ENCODE measurements around the gene SERPINA12. TPM values are rescaled to one million over a fixed set of nuclear protein-coding genes. Genes with fewer than 3 reads are reported as not detected.

Gene SERPINA12
- total RNA-seq, 1 donor: not detected

DNA sequence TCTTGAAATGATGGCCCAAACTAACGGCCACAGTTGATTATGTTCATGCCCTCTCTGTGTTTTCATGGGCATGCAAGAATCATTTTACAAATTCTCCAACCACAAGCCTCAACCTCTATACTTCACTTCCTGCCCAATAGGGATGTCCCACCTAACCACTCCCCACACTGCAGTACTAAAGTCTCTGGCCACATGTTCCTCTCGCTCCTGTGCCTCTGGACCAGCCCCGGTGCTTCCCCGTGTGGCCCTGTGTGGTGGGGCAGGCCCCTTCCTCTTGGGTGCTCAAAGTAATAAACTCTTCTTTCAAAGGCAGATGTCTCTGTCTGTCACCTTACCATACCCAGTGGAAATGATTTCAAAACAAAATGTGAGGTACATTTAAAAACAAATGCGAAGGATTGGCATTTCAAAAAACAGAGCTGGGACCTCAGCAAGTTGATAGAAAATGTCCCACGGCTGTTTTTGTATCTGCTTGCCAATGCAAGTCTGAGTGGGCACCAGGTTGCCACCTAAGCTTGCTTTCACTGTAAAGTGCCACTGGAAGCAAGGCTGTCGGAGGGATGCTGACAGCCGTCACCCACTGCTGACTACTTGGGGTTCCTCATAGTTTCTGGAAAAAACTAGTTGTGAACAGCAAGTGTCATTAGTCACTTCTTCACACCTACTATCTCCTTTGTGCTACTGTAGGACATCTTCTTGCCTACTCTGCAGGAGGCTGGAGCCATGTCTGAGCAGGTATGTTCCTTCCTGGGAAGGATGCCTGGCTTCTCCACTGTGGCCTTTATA is 48.4 kb downstream of the SERPINA12 start:
- H3K79me2 ChIP-seq (ENCODE audit: insufficient read depth, low read length): no peaks in the 10 kb centered on the region
- no peak overlapping the region for H3K4me2 ChIP-seq (ENCODE audit: insufficient read depth, low read length)
- peaks cover 7% of the 10 kb centered on the region for H3K4me1 ChIP-seq (ENCODE audit: insufficient read depth, low read length)
- H3K36me3 ChIP-seq (ENCODE audit: insufficient read depth, low read length): no peaks in the 10 kb centered on the region
- H3K27ac ChIP-seq (ENCODE audit: low read depth, low read length): no peak overlapping the region
- no peak overlapping the region for H2AFZ ChIP-seq (ENCODE audit: low read length)
- peaks cover 6% of the 10 kb centered on the region for H3K9me3 ChIP-seq (ENCODE audit: low read depth, low read length)
- no peak overlapping the region for H3K4me3 ChIP-seq (ENCODE audit: insufficient read depth, low read length)
- no peaks in the 10 kb centered on the region for H3K27me3 ChIP-seq (ENCODE audit: insufficient read depth, low read length)
- TF ChIP-seq, protein P1, sequence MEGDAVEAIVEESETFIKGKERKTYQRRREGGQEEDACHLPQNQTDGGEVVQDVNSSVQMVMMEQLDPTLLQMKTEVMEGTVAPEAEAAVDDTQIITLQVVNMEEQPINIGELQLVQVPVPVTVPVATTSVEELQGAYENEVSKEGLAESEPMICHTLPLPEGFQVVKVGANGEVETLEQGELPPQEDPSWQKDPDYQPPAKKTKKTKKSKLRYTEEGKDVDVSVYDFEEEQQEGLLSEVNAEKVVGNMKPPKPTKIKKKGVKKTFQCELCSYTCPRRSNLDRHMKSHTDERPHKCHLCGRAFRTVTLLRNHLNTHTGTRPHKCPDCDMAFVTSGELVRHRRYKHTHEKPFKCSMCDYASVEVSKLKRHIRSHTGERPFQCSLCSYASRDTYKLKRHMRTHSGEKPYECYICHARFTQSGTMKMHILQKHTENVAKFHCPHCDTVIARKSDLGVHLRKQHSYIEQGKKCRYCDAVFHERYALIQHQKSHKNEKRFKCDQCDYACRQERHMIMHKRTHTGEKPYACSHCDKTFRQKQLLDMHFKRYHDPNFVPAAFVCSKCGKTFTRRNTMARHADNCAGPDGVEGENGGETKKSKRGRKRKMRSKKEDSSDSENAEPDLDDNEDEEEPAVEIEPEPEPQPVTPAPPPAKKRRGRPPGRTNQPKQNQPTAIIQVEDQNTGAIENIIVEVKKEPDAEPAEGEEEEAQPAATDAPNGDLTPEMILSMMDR (IDR thresholded peaks at IDR 0.05; ENCODE audit: extremely low read depth, low read depth, low read length): no peak
- peak; percentile 47 for DNase-seq (ENCODE audit: insufficient read length, low spot score, missing footprints)
- H4K20me1 ChIP-seq (ENCODE audit: insufficient read depth, low read length): no peaks in the 10 kb centered on the region

DNA sequence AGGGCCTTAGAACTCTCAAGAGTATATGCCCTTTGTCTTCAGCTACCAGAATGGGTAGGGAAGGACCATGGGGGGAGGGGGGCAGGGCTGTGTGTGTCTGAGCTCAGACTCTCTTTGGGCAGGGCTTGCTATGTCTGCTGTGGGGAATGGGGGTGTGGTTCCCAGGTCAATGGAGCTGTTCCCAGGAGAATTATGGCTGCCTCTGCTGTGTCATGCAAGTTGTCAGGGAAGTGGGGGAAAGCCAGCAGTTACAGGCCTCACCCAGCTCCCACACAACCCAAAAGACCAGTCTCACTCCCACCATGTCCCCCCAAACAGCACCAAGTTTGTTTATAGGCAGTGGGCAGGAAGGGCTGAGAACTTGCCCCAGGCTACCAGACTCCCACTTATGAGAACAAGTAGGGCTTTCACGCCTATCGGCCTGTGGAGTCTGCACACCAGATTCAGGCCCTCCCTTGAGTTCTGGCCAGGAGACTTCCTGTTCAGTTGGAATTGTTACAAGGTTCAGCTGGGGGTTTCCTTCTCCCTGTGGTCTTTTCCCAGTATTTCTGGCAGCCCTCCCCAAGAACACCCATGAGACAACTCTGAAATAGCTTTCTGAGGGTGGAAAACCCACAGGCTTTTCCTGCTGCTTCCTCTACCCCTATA is 50.6 kb downstream of the SERPINA12 start:
- Histone ChIP-seq H3K9me3 (ENCODE audit: low read depth, low read length) (no peaks in the 10 kb centered on the region), H4K20me1 (ENCODE audit: insufficient read depth, low read length) (no peaks in the 10 kb centered on the region), H3K27ac (ENCODE audit: low read depth, low read length) (no peak overlapping the region), H3K27me3 (ENCODE audit: insufficient read depth, low read length) (no peaks in the 10 kb centered on the region), H3K4me3 (ENCODE audit: insufficient read depth, low read length) (no peak overlapping the region), H3K4me2 (ENCODE audit: insufficient read depth, low read length) (no peak overlapping the region), H3K36me3 (ENCODE audit: insufficient read depth, low read length) (no peaks in the 10 kb centered on the region), H3K4me1 (ENCODE audit: insufficient read depth, low read length) (peaks cover 5% of the 10 kb centered on the region), H3K79me2 (ENCODE audit: insufficient read depth, low read length) (no peaks in the 10 kb centered on the region), H2AFZ (ENCODE audit: low read length) (peak overlapping the region; percentile 27)
- TF ChIP-seq, protein P1 (IDR thresholded peaks at IDR 0.05; ENCODE audit: extremely low read depth, low read depth, low read length): no peak
- DNase-seq (ENCODE audit: insufficient read length, low spot score, missing footprints): peak; percentile 54

DNA sequence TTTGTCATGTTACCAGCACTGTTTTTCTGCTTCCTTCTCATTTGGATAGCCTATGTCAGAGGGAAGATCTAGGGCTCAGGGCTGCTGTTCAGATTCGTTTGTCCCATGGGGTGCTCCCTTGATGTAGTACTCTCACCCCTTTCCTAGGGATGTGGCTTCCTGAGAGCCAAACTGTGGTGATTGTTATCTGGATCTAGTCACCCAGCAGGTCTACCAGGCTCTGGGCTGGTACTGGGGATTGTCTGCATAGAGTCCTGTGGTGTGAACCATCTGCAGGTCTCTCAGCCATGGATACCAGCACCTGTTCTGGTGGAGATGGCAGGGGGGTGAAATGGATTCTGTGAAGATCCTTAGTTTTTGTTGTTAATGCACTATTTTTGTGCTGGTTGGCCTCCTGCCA is 51.2 kb downstream of the SERPINA12 start:
- Histone ChIP-seq H2AFZ (ENCODE audit: low read length) (no peak overlapping the region), H3K27ac (ENCODE audit: low read depth, low read length) (no peak overlapping the region), H3K4me2 (ENCODE audit: insufficient read depth, low read length) (no peak overlapping the region), H3K9me3 (ENCODE audit: low read depth, low read length) (no peaks in the 10 kb centered on the region), H3K36me3 (ENCODE audit: insufficient read depth, low read length) (no peaks in the 10 kb centered on the region), H3K27me3 (ENCODE audit: insufficient read depth, low read length) (no peaks in the 10 kb centered on the region), H3K79me2 (ENCODE audit: insufficient read depth, low read length) (no peaks in the 10 kb centered on the region), H4K20me1 (ENCODE audit: insufficient read depth, low read length) (no peaks in the 10 kb centered on the region), H3K4me3 (ENCODE audit: insufficient read depth, low read length) (no peak overlapping the region), H3K4me1 (ENCODE audit: insufficient read depth, low read length) (peaks cover 5% of the 10 kb centered on the region)
- TF ChIP-seq, protein P1 (IDR thresholded peaks at IDR 0.05; ENCODE audit: extremely low read depth, low read depth, low read length): no peak
- DNase-seq (ENCODE audit: insufficient read length, low spot score, missing footprints): no peak

DNA sequence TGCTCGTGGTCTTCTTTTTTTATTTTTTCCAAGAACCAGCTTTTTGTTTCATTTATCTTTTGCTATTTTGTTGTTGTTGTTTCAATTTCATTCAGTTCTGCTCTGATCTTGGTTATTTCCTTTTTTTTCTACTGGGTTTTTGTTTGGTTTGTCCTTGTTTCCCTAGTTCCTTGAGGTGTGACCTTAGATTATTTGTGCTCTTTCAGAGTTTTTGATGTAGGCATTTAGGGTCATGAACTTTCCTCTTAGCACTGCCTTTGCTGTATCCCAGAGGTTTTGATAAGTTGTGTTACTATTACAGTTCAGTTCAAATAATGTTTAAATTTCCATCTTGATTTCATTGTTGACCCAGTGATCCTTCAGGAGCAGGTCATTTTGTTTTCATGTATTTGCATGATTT is 53.3 kb downstream of the SERPINA12 start:
- Histone ChIP-seq H3K4me3 (ENCODE audit: insufficient read depth, low read length) (no peak overlapping the region), H3K4me1 (ENCODE audit: insufficient read depth, low read length) (peaks cover 5% of the 10 kb centered on the region), H4K20me1 (ENCODE audit: insufficient read depth, low read length) (no peaks in the 10 kb centered on the region), H3K36me3 (ENCODE audit: insufficient read depth, low read length) (no peaks in the 10 kb centered on the region), H3K27me3 (ENCODE audit: insufficient read depth, low read length) (no peaks in the 10 kb centered on the region), H3K79me2 (ENCODE audit: insufficient read depth, low read length) (no peaks in the 10 kb centered on the region), H3K4me2 (ENCODE audit: insufficient read depth, low read length) (no peak overlapping the region), H3K27ac (ENCODE audit: low read depth, low read length) (no peak overlapping the region), H3K9me3 (ENCODE audit: low read depth, low read length) (no peaks in the 10 kb centered on the region), H2AFZ (ENCODE audit: low read length) (no peak overlapping the region)
- TF ChIP-seq, protein P1 (IDR thresholded peaks at IDR 0.05; ENCODE audit: extremely low read depth, low read depth, low read length): no peak
- no peak for DNase-seq (ENCODE audit: insufficient read length, low spot score, missing footprints)
